Cardiac atrium fibroblast (primary cell): Measurements from ENCODE around the gene PTH2. TPM values are rescaled to one million over a fixed set of nuclear protein-coding genes. Genes with fewer than 3 reads are reported as not detected.

Source experiments
- total RNA-seq: library from RNA; depleted of rRNA; stranded (reverse); fragments of >200 nt; gene quantifications from 2 replicates; pipeline ENCODE4 v1.2.3, GENCODE V29; 2015

The PTH2 gene
- not detected in 2 replicates for total RNA-seq

GRCh38 chr19:49423071-49423984 lies at the start of gene PTH2:
PTH2 (minus strand) TSS chr19:49423441; CDS start chr19:49423339, 102 bp downstream.

GRCh38 chr19:49453013-49453756 lies 29.9 kb upstream of the PTH2 start, which contains the start of gene ALDH16A1:
ALDH16A1 (plus strand) TSS chr19:49453225; CDS start chr19:49453332, 107 bp downstream.

GRCh38 chr19:49451430-49452181 lies 28.4 kb upstream of the PTH2 start, which contains the start of gene PIH1D1:
PIH1D1 (minus strand) TSS chr19:49451814; CDS start chr19:49451574, 240 bp downstream.

GRCh38 chr19:49441210-49441959 lies 18.1 kb upstream of the PTH2 start, which contains the start of gene SLC17A7:
SLC17A7 (minus strand) TSS chr19:49441527; CDS start chr19:49441379, 148 bp downstream.

GRCh38 chr19:49425178-49425577 lies 1.9 kb upstream of the PTH2 start, which contains the start of gene GFY:
GFY (plus strand) TSS chr19:49425388; CDS start chr19:49426431, 1,043 bp downstream.

GRCh38 chr19:49387936-49388372 lies 35.3 kb downstream of the PTH2 start, which contains the start of gene KASH5:
KASH5 (plus strand) TSS chr19:49388249; CDS start chr19:49390884, 2,635 bp downstream.

Other genes with a start within 250 kb of the PTH2 start
- gene SLC6A16, start 98.2 kb downstream of the PTH2 start, total RNA-seq = 0.97 TPM in 1 of 2 replicates, not detected in the other
- gene CD37, start 88.0 kb downstream of the PTH2 start, total RNA-seq = not detected in 2 replicates
- gene TEAD2, start 61.0 kb downstream of the PTH2 start, total RNA-seq = 27.6 and 32.1 TPM in 2 replicates
- 0.36 TPM in 1 of 2 replicates, not detected in the other for gene DKKL1, start 59.6 kb downstream of the PTH2 start, total RNA-seq
- gene KASH5, start 35.2 kb downstream of the PTH2 start, total RNA-seq = not detected in 2 replicates
- gene GFY, start 1.9 kb upstream of the PTH2 start, total RNA-seq = not detected in 2 replicates
- not detected in 2 replicates for gene SLC17A7, start 18.1 kb upstream of the PTH2 start, total RNA-seq
- gene PIH1D1, start 28.4 kb upstream of the PTH2 start, total RNA-seq = 71.0 and 89.9 TPM in 2 replicates
- gene ALDH16A1, start 29.8 kb upstream of the PTH2 start, total RNA-seq = 31.1 and 48.8 TPM in 2 replicates
- 3.2 and 5.0 TPM in 2 replicates for gene FLT3LG, start 50.8 kb upstream of the PTH2 start, total RNA-seq
- 3,850 and 3,885 TPM in 2 replicates for gene RPL13A, start 64.2 kb upstream of the PTH2 start, total RNA-seq
- 4,588 and 4,689 TPM in 2 replicates for gene RPS11, start 73.0 kb upstream of the PTH2 start, total RNA-seq
- gene FCGRT, start 89.2 kb upstream of the PTH2 start, total RNA-seq = 130 and 246 TPM in 2 replicates
- 274 and 377 TPM in 2 replicates for gene RCN3, start 104.6 kb upstream of the PTH2 start, total RNA-seq
- 56.3 and 65.0 TPM in 2 replicates for gene NOSIP, start 157.1 kb upstream of the PTH2 start, total RNA-seq
- not detected in 2 replicates for gene PRRG2, start 157.9 kb upstream of the PTH2 start, total RNA-seq
- 4.4 and 5.2 TPM in 2 replicates for gene PRR12, start 167.7 kb upstream of the PTH2 start, total RNA-seq
- gene RRAS, start 216.7 kb upstream of the PTH2 start, total RNA-seq = 108 and 112 TPM in 2 replicates
- 21.1 and 25.8 TPM in 2 replicates for gene SCAF1, start 218.8 kb upstream of the PTH2 start, total RNA-seq
- gene IRF3, start 242.4 kb upstream of the PTH2 start, total RNA-seq = 52.7 and 69.3 TPM in 2 replicates
- 7.8 and 12.5 TPM in 2 replicates for gene BCL2L12, start 242.5 kb upstream of the PTH2 start, total RNA-seq